Measurements from ENCODE around the gene SYDE1. TPM values are rescaled to one million over a fixed set of nuclear protein-coding genes. Genes with fewer than 3 reads are reported as not detected.

Gene SYDE1
- total and polyA plus RNA-seq, 2 donors (not counting 1 experiment from before 2014, with no cell fraction given) = not detected

- H3K27ac ChIP-seq (ENCODE audit: low read length in 2 of 2) = no peak overlapping the region
- no peak for TF ChIP-seq EZH2 (IDR thresholded peaks at IDR 0.05; ENCODE audit: borderline replicate concordance, insufficient read depth, low read depth, low read length, poor library complexity, severe bottlenecking)
- TF ChIP-seq, protein P1, sequence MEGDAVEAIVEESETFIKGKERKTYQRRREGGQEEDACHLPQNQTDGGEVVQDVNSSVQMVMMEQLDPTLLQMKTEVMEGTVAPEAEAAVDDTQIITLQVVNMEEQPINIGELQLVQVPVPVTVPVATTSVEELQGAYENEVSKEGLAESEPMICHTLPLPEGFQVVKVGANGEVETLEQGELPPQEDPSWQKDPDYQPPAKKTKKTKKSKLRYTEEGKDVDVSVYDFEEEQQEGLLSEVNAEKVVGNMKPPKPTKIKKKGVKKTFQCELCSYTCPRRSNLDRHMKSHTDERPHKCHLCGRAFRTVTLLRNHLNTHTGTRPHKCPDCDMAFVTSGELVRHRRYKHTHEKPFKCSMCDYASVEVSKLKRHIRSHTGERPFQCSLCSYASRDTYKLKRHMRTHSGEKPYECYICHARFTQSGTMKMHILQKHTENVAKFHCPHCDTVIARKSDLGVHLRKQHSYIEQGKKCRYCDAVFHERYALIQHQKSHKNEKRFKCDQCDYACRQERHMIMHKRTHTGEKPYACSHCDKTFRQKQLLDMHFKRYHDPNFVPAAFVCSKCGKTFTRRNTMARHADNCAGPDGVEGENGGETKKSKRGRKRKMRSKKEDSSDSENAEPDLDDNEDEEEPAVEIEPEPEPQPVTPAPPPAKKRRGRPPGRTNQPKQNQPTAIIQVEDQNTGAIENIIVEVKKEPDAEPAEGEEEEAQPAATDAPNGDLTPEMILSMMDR (IDR thresholded peaks at IDR 0.05) = no peak
- H3K36me3 ChIP-seq (replicated peaks in 1 of 2; ENCODE audit: control extremely low read depth in 1 of 2, control insufficient read depth in 1 of 2, extremely low read depth in 1 of 2, insufficient read depth in 2 of 2, low read length in 1 of 2) = peaks cover 0 to 8% of the 10 kb centered on the region in 2 experiments
- Mint-ChIP-seq H3K9me3 (ENCODE audit: insufficient read depth) (no peaks in the 10 kb centered on the region), H3K27ac (no peak overlapping the region), H3K27me3 (peaks cover 13% of the 10 kb centered on the region), H3K4me1 (peaks cover 8% of the 10 kb centered on the region), H3K4me3 (no peak overlapping the region)
- H3K9me3 ChIP-seq (ENCODE audit: control extremely low read depth in 1 of 3, control insufficient read depth in 2 of 3, insufficient read depth in 1 of 3, low read length in 2 of 3) = peaks cover 0 to 9% (median 0%) of the 10 kb centered on the region in 3 donors
- peaks cover 13% of the 10 kb centered on the region in 2 donors for H3K4me1 ChIP-seq (ENCODE audit: control insufficient read depth in 2 of 2, insufficient read depth in 2 of 2, low read length in 2 of 2)
- H3K9ac ChIP-seq (ENCODE audit: low read length) = no peak overlapping the region
- no peak overlapping the region for H3K4me2 ChIP-seq (replicated peaks; ENCODE audit: low read depth, low read length, poor library complexity, severe bottlenecking)
- no peaks in the 10 kb centered on the region for H4K20me1 ChIP-seq (ENCODE audit: control insufficient read depth, insufficient read depth, low read length, poor library complexity, severe bottlenecking)
- ATAC-seq (ENCODE audit: low read depth) = no peak
- no peak overlapping the region for H2AFZ ChIP-seq (ENCODE audit: insufficient read depth, low read depth, low read length, poor library complexity, severe bottlenecking)
- H3K27me3 ChIP-seq (replicated peaks in 1 of 4; ENCODE audit: control extremely low read depth in 1 of 4, control insufficient read depth in 3 of 4, insufficient read depth in 4 of 4, low read length in 3 of 4) = peaks cover 0 to 20% (median 10%) of the 10 kb centered on the region in 4 experiments
- 100% methylated on average over 1 of the region's 1 CpG for WGBS (ENCODE audit: insufficient coverage)
- no peaks in the 10 kb centered on the region for H3K79me2 ChIP-seq (ENCODE audit: control insufficient read depth, insufficient read depth, low read length)
- intact Hi-C loops (cut with micrococcal nuclease) = no loop called here
- DNase-seq = no peak
- ChIA-PET CTCF (interaction anchor here (1.2 kb wide), 1 partner anchor 10 kb away, joined by 5 read pairs; no protein-coding TSS in a partner anchor), POLR2A (no interaction called here)
- H3K4me3 ChIP-seq (ENCODE audit: control extremely low read depth in 1 of 5, extremely low read depth in 1 of 5, insufficient read depth in 1 of 5, low read depth in 2 of 5, low read length in 4 of 5) = no peak overlapping the region
Measured at GRCh38 chr19:15111758-15112157, 4.6 kb downstream of the SYDE1 start.

DNA sequence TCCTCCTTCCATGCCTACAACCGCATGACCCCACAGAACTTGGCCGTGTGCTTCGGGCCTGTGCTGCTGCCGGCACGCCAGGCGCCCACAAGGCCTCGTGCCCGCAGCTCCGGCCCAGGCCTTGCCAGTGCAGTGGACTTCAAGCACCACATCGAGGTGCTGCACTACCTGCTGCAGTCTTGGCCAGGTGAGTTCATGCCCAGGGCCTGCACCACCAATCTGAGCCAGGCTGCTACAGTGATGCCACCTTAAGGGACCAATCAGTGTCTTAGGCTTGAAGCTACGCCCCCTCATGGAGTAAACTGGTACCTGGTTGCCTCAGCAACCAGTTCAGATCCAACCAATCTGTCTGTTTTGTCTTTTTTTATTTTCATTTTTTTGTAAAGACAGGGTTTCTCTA, 5.2 kb downstream of the SYDE1 start:
- POLR2A ChIA-PET = no interaction called here
- Histone ChIP-seq H3K27ac (ENCODE audit: low read length in 2 of 2) (no peak overlapping the region), H2AFZ (ENCODE audit: insufficient read depth, low read depth, low read length, poor library complexity, severe bottlenecking) (no peak overlapping the region), H3K9ac (ENCODE audit: low read length) (no peak overlapping the region), H3K9me3 (ENCODE audit: control extremely low read depth in 1 of 3, control insufficient read depth in 2 of 3, insufficient read depth in 1 of 3, low read length in 2 of 3) (peaks cover 0 to 8% (median 0%) of the 10 kb centered on the region in 3 donors), H3K4me1 (ENCODE audit: control insufficient read depth in 2 of 2, insufficient read depth in 2 of 2, low read length in 2 of 2) (peaks cover 8 to 12% of the 10 kb centered on the region in 2 donors), H4K20me1 (ENCODE audit: control insufficient read depth, insufficient read depth, low read length, poor library complexity, severe bottlenecking) (no peaks in the 10 kb centered on the region), H3K79me2 (ENCODE audit: control insufficient read depth, insufficient read depth, low read length) (no peaks in the 10 kb centered on the region), H3K27me3 (replicated peaks in 1 of 4; ENCODE audit: control extremely low read depth in 1 of 4, control insufficient read depth in 3 of 4, insufficient read depth in 4 of 4, low read length in 3 of 4) (peaks cover 0 to 15% (median 8%) of the 10 kb centered on the region in 4 experiments), H3K4me2 (replicated peaks; ENCODE audit: low read depth, low read length, poor library complexity, severe bottlenecking) (no peak overlapping the region), H3K36me3 (replicated peaks in 1 of 2; ENCODE audit: control extremely low read depth in 1 of 2, control insufficient read depth in 1 of 2, extremely low read depth in 1 of 2, insufficient read depth in 2 of 2, low read length in 1 of 2) (peaks cover 0 to 14% of the 10 kb centered on the region in 2 experiments), H3K4me3 (ENCODE audit: control extremely low read depth in 1 of 5, extremely low read depth in 1 of 5, insufficient read depth in 1 of 5, low read depth in 2 of 5, low read length in 4 of 5) (no peak overlapping the region)
- no peaks in the 10 kb centered on the region for H3K9me3 Mint-ChIP-seq (ENCODE audit: insufficient read depth)
- DNase-seq (no peak), ATAC-seq (ENCODE audit: low read depth) (no peak)
- H3K27me3 Mint-ChIP-seq = peaks cover 10% of the 10 kb centered on the region
- H3K4me1 Mint-ChIP-seq = peaks cover 5% of the 10 kb centered on the region
- H3K4me3 Mint-ChIP-seq = no peak overlapping the region
- no peak overlapping the region for H3K27ac Mint-ChIP-seq
- CTCF ChIA-PET = no interaction called here
- TF ChIP-seq, protein P1 (IDR thresholded peaks at IDR 0.05) = no peak
- no peak for TF ChIP-seq EZH2 (IDR thresholded peaks at IDR 0.05; ENCODE audit: borderline replicate concordance, insufficient read depth, low read depth, low read length, poor library complexity, severe bottlenecking)
- intact Hi-C loops (cut with micrococcal nuclease) = no loop called here
- 97% methylated on average over 10 of the region's 11 CpGs for WGBS (ENCODE audit: insufficient coverage)

Measured in B cell (primary cell).